ENCODE measurements around the gene RCE1.

Gene RCE1

GRCh38 chr11:66850588-66851238, 7.5 kb downstream of the RCE1 start:
- TF ChIP-seq CTCF (IDR thresholded peaks at IDR 0.05; ENCODE audit: low read depth, low read length): no peak
- H3K4me3 ChIP-seq (ENCODE audit: low read depth, low read length): no peak overlapping the region

GRCh38 chr11:66851239-66851596, 8.0 kb downstream of the RCE1 start:
- no peak overlapping the region for H3K4me3 ChIP-seq (ENCODE audit: low read depth, low read length)

GRCh38 chr11:66851698-66852465, 8.6 kb downstream of the RCE1 start:
- H3K4me3 ChIP-seq (ENCODE audit: low read depth, low read length): no peak overlapping the region
- no peak for TF ChIP-seq CTCF (IDR thresholded peaks at IDR 0.05; ENCODE audit: low read depth, low read length)

More at GRCh38 chr11:66851239-66851596, 8.0 kb downstream of the RCE1 start:
- no peak for TF ChIP-seq CTCF (IDR thresholded peaks at IDR 0.05; ENCODE audit: low read depth, low read length)

GRCh38 chr11:66852466-66853241, 9.4 kb downstream of the RCE1 start:
- no peak overlapping the region for H3K4me3 ChIP-seq (ENCODE audit: low read depth, low read length)
- no peak for TF ChIP-seq CTCF (IDR thresholded peaks at IDR 0.05; ENCODE audit: low read depth, low read length)

GRCh38 chr11:66853242-66854229, 10.3 kb downstream of the RCE1 start:
- H3K4me3 ChIP-seq (ENCODE audit: low read depth, low read length): no peak overlapping the region
- no peak for TF ChIP-seq CTCF (IDR thresholded peaks at IDR 0.05; ENCODE audit: low read depth, low read length)

GRCh38 chr11:66854231-66854661, 11.0 kb downstream of the RCE1 start:
- TF ChIP-seq CTCF (IDR thresholded peaks at IDR 0.05; ENCODE audit: low read depth, low read length): no peak
- H3K4me3 ChIP-seq (ENCODE audit: low read depth, low read length): no peak overlapping the region

Data from WI38 (cell line).